LNCAP (cell line): ENCODE measurements around the gene ACSM3.

Experiments used
- TF ChIP-seq, protein P1 (sequence below): fragments of 450-650 bp; IDR thresholded peaks from 2 replicates; pipeline ENCODE4 v1.5.1; 2017; ENCODE audit warnings: mild to moderate bottlenecking

ACSM3 gene

DNA sequence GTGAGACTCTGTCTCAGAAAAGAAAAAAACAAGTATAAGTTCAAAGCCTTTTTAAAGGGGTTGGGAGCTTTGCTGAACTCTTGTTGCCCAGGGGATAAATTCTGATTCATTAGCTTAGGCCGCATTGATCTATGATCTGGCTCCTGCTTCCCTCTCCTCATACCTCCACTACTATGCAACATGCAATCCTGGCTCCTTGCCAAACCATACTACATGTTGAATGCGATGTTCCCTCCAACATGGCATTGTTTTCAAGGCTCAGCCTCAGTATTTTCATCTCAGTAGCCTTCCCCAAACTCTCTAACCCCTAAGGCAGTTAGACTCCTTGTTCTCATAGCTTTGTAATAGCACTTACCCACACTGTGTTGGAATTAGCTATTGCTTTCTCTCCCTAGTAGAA, 48.7 kb downstream of the ACSM3 start:
- TF ChIP-seq, protein P1, sequence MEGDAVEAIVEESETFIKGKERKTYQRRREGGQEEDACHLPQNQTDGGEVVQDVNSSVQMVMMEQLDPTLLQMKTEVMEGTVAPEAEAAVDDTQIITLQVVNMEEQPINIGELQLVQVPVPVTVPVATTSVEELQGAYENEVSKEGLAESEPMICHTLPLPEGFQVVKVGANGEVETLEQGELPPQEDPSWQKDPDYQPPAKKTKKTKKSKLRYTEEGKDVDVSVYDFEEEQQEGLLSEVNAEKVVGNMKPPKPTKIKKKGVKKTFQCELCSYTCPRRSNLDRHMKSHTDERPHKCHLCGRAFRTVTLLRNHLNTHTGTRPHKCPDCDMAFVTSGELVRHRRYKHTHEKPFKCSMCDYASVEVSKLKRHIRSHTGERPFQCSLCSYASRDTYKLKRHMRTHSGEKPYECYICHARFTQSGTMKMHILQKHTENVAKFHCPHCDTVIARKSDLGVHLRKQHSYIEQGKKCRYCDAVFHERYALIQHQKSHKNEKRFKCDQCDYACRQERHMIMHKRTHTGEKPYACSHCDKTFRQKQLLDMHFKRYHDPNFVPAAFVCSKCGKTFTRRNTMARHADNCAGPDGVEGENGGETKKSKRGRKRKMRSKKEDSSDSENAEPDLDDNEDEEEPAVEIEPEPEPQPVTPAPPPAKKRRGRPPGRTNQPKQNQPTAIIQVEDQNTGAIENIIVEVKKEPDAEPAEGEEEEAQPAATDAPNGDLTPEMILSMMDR = no peak

DNA sequence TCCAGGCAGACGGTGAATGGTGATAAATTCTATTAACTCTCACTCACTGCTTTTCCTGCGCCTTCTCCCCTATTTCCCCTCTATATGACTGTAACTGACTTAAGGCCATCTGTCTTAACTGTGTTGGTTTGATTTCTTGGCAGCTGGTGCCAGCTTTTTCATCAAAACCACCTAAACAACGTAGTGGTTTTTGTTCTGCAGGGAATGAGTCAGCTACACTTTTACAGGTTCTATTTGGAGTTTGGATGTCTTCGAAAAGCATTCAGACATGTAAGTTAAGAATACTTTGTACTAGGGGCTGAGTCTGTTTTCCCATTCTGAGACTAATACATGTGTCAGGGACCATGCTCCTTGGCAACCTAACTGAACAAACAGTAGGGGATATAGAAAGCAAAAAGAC, 51.0 kb downstream of the ACSM3 start:
- TF ChIP-seq, protein P1 = no peak

DNA sequence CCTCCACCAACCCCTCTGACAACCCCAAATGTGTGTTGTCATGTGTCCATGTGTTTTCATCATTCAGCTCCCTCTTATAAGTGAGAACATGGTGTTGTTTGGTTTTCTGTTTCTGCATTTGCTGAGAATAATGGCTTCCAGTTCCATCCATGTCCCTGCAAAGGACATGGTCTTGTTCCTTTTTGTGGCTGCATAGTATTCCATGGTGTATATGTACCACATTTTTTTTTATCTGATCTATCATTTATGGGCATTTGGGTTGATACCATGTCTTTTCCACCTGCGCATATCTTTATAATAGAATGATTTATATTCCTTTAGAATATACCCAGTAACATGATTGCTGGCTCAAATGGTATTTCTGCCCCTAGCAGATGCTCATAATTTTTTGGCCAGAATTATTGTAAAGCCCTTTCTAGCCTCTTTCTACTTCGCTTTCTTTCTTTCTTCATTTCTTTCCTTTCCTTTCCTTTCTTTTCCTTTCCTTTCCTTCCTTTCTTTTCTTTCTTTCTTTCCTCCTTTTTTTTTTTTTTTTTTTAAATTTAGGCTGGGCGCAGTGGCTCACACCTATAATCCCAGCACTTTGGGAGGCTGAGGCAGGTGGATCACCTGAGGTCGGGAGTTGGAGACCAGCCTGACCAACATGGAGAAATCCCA, 55.2 kb downstream of the ACSM3 start:
- TF ChIP-seq, protein P1 = no peak

DNA sequence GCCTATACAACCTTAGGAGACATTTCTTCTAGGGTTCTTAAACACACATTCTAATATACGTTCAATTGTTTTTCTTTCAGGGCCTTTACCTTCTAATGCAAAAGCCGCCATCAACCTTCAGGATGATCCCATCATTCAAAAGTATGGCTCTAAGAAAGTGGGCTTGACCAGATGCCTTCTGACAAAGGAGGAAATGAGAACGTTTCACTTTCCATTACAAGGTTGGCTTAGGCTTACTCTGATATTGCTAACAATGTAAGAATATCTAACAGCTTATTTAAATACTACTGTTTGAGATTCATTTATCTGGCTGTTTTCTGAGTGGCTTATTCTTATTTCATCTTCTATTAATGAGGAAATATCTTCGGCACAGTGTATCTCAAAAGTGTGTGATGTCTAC, 57.9 kb downstream of the ACSM3 start:
- TF ChIP-seq, protein P1 = no peak

DNA sequence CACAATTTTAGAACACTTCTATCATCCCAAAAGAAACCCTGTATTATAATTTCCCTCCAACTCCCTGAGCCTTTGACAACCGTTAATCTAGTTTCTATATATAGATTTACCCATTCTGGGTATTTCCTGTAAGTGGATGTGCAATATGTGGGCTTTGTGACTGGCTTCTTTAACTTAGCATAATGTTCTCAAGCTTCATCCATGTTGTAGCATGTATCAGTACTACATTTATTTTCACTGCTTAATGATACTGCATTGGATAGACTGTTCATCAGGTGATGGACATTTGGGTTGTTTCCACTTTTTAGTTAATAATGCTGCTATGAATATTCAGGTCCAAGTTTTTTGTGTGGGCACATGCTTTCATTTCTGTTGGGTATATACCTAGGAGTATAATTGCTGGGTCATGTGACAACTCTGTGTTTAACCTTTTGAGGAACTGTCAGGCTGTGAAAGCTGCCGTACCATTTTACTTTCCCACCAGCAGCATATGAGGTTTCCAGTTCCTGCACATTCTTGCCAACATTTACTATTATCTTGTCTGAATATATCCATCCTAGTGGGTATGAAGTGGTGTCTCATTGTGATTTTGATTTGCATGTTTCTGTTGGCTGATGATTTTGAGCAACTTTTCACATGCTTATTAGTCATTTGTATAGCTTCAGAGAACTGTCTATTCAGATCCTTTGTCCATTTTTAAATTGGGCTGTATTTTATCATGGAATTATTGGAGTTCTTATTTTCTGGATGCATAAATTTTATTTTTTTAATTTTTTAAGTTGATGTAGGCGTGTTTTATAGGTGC, 58.9 kb downstream of the ACSM3 start:
- TF ChIP-seq, protein P1 = no peak

DNA sequence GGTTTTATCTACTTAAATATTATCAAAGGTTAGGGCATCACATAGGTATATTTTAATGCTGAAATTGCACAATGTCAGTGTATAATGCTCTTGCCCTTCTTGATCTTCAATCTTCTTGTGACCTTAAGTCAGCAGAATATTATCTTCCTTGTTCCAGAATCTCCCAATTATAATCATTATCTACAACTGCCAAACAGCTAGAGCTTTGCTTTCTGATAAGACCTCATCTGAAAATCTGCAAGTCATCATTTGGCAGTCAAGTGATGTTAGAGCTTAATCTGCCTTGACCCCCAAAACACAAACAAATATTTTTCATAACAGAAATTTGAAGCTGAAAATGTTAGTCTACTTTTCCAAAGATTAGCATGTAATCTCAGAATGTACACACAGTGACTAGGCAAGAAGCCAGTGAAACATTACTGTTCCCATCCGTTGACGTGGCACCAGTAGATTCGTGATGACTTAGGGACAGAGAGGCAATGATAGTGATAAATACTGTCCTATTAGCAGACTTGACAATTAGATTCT, 62.3 kb downstream of the ACSM3 start:
- TF ChIP-seq, protein P1 = no peak

DNA sequence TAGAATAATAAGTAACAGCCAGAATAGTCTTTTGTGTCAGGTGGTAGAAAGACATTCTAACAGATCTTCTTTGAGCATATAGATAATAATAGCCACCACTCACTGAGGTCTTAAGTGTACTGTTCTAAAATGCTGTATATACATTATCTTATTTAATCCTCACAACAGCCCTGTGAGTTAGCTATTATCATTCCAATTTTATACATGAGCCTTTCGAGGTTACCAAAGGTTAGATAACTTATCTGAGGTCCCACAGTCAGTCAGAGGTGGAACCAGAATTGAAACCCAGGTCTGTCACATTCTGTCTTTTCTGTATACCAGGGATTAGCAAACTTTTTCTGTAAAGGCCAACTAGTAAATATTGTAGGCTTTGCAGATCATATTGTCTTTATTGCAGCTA, 65.7 kb downstream of the ACSM3 start:
- TF ChIP-seq, protein P1 = no peak
